Stimulated activated CD8-positive, alpha-beta memory T cell treated with anti-CD3 and anti-CD28 coated beads, Interleukin-12 subunit alpha, Interleukin-12 subunit beta, amount 100 ng/mL, for 24 hours (primary cell): ENCODE measurements around the gene HYI.
"Not testable (repeated sequence)": the region's sequence is repeated elsewhere in the genome, so short reads cannot be mapped to it uniquely, and the experiment has no call there.

Experiments used
- DNase-seq: peaks from one replicate; pipeline ENCODE4 v3.0.0-alpha.2; 2020; ENCODE audit errors: extremely low read depth

The HYI gene

DNA sequence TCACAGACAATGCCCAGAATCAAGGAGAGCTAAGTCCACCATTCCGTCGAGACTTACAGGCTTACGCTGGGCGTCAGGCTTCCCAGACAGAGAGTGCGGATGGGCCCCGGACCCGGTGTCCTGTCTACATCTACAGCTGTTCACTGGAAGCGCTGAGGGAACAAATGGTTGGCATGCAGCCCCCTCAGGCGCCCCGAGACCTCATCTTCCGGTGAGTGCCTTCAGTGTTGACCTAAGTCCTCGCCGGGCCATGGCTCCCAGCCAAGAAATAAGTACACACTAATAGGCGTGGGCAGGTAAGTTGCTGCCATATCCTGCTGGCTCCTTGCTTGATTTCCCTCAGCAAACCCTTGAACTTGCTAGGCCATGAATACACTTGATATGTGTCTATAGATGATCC is 26.2 kb downstream of the HYI start:
- DNase-seq, result no peak

DNA sequence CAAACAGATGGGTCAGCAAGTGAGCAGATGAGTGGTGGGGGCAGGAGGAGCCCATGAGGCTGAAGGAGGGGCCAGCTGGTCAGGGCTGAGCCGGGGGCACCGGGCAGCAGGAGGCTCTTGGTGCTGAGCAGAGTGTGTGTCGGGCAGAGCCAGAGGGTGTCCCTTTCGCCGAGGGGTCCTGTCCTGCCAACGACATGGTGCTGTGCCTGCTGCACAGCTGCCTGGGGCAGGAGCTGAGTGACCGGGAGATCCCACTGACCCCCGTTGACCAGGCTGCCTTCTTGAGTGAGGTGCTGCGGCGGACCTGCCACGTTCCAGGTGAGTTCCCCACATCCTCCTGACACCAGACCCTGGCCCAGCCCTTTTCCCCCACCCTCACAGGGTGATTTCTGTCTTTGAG is 27.5 kb downstream of the HYI start:
- DNase-seq, result no peak

DNA sequence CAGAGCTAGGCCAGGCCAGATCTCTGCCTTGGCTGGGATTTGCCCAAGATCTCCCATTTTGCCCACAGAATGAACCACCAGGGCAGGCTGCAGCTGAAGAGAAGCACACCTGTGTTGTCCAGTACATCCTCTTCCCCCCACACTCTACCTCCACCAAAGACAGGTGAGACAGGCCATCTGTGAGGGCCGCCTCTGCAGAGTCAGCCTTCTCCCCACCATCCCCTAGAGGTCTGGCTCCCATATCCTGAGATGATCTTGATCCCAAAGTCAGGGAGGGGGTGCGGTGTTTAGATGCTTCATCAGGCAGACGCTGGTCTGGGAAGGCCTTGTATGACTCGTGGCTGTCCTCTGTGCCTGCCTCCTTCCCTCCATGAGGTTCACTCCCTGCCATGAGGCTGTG is 28.7 kb downstream of the HYI start:
- no peak for DNase-seq

DNA sequence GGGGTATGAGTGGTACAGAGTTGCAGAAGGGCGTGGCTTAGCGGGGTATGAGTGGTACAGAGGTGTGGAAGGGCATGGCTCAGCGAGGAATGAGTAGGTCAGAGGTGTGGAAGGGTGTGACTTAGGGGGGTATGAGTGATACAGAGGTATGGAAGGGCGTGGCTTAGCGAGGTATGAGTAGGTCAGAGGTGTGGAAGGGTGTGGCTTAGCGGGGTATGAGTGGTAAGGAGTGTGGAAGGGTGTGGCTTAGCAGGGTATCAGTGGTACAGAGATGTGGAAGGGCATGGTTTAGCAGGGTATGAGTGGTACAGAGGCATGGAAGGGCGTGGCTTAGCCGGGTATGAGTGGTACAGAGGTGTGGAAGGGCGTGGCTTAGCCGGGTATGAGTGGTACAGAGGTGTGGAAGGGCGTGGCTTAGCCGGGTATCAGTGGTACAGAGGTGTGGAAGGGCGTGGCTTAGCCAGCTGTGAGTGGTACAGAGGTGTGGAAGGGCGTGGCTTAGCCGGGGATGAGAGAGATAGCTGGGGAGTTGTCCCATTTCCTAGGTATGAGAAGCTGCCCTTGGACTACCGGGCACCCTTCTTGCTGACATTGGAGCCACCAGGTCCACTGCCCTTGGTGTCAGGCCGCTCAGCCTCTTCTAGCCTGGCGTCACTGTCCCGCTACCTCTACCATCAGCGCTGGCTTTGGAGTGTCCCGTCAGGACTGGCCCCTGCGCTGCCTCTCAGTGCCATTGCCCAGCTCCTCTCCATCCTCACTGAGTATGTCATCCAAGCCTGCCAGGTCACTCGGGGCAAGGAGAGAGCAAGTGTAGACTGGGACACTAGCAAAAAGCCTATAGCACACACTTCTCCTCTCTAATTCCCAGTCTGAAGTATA is 29.8 kb downstream of the HYI start:
- no peak for DNase-seq

DNA sequence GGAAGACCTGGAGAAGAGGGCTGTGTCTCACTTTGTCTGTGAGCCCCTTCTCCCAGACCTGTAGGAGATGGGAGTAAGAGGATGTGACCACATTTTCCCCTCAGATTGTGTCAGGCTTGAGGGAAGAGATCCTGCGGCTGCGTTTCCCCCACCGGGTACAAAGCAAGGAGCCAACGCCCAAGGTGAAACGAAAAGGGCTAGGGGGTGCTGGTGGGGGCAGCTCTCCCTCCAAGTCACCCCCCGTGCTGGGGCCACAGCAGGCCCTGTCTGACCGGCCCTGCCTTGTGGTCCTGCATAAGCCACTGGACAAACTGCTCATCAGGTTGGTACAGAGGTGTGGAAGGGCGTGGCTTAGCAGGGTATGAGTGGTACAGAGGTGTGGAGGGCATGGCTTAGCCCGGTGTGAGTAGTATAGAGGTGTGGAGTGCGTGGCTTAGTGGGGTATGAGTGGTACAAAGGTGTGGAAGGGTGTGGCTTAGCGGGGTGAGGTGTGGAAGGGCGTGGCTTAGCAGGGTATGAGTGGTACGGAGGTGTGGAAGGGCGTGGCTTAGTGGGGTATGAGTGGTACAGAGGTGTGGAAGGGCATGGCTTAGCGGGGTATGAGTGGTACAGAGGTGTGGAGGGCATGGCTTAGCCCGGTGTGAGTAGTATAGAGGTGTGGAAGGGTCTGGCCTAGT is 30.6 kb downstream of the HYI start:
- DNase-seq, result no peak

DNA sequence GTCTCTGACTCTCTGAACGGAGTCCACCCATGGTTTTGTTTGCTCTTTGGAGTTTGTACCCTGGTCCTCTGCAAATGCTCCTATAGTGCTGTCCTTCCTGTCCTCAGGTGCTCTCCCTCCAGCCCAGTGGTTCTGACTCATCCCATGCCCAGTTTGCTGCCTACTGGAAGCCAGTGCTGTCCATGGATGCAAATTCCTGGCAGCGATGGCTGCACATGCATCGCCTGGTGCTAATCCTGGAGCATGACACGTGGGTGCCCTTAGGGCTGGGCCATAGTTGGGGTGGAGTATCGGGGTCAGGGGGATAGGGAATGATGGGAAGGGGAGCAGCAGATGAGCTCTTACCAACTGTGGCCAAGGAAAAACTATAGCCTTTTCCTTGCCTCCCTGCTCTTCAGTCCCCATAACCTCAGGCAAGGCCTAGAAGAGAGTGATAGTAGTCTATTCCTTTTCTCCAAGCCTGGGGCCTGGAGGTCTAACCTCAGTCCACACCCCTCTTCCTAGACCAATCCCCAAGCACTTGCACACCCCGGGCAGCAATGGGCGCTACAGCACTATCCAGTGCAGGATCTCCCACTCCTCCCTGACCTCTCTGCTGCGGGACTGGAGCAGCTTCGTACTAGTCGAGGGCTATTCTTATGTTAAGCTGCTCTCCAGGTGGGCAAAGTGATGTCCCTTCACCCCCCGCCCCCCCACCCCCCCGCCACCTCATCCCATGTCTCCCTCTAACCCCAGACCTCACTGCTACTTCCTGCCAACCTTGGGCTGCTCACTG is 31.6 kb downstream of the HYI start:
- no peak for DNase-seq

DNA sequence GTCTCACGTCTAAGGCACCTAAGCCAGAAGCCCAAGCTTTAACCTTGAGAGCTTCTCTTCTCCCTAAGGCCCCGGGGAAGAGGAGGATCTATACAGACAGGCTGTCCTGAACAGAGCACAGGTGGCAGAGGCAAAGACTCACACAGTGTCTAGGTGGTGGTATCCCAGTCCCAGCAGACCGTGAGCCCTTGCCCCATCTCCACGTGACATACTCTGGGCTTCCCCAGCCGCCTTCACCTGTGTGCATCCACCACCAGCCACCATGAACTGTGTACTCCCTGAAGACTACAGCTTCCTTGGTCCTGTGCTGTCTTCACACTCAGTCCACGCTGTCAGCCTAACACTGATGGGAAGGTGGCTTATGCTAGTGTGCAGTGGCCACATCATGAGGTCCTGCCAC is 32.3 kb downstream of the HYI start:
- DNase-seq, result no peak

DNA sequence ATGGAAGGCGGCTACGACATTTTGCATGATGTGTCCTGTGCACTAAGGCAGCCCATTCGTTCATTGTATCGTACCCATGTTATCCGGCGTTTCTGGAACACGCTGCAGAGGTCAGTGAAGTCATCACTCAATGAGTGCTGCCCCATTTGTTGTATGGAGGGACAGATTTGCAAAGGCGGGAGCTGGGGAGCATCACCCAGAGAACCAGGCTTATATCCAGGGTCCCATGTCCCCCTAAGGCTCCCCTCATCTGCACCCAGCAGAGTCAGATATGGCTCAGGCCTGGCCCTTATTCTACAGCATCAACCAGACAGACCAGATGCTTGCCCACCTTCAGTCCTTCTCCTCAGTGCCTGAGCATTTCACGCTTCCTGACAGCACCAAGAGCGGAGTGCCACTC is 32.9 kb downstream of the HYI start:
- no peak for DNase-seq

DNA sequence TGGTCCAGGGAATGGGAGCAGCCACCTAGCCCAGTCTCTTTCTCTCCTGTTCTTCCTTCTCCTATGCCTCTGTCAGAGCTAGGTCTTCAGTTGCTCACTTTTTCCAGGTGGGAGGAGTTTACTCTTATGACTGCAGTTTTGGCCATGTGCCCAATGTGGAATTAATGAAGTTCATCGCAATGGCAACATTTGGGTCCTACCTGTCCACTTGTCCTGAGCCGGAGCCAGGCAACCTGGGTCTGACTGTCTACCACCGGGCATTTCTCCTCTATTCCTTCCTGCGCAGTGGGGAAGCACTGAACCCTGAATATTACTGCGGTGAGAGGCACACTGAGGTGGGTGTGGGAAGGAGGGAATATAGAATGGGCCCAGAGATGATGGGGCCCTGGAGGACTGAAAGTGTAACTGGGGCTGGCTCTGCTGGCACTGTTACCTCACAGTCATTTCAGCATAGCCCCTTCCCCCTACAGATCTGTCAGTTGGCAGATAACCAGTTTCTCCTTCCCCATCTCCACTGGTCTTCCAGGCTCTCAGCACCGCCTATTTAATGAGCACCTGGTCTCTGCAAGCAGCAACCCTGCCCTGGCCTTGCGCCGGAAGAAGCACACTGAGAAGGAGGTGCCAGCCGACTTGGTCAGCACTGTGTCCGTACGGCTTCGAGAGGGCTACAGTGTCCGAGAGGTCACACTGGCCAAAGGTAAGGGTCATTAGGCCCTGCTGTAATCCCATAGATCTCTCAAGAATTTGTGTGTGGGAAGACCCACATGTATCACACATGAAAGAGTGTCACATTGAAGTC is 33.9 kb downstream of the HYI start:
- DNase-seq, result no peak

DNA sequence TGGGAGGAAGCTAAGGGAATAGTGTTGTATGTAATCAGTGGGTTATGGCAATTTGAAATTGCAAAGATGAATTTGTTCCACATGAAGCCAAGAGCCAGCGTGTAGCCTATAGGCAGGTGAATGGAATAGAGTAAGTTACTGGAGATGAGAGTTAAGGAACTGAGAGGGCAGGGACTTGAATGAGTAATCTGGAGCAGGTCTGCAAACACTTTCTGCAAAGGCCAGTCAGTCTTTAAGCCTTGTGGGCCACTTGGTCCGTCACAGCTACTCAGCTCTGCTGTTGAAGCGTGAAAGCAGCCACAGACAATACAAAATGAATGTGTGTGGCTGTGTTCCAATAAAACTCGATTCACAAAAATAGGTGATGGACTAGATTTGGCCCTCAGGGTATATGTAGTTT is 34.9 kb downstream of the HYI start:
- DNase-seq, result no peak

DNA sequence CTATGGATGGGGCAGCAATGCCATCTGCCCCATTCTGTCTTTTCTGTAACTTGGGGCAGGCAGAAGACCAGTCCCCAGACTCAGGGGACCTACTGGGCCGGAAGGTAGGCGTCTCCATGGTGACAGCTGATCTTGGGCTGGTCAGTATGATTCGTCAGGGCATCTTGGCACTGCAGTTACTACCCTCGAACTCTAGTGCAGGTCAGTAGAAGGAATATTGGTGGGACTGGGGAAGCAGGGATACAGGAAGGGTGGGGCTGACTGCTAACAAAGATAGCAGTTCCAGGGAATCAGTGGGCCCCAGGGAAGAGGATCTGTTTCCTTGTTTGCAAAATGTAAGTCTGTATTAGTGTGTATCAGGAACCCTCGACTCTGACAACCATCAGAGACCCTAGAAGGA is 37.8 kb downstream of the HYI start:
- DNase-seq, result no peak

DNA sequence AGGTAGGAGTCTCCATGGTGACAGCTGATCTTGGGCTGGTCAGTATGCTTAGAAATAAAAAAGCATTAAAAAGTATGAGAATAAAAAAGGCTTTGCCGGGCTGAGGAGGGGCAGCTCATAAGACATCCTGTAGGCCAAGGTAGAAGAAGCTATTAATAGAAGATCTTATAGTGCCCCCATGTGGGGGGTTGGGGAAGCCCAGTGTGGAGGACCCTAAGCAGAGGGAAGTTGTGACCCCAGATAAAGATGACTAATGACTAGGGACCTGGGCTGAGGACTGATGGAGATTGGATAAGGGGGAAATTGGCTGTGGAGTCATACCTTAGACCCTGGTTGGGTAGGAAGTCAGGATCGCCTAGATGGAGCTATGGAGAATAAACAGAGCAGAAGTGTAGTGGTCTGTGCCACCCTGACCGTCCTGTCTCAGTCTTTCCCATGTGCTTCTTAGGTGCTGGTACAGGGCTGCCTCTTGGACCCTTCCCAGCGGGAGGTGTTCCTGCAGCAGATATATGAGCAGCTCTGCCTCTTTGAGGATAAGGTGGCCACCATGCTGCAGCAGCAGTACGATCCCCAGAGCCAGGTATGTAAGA is 39.0 kb downstream of the HYI start:
- peak; percentile 9 for DNase-seq

DNA sequence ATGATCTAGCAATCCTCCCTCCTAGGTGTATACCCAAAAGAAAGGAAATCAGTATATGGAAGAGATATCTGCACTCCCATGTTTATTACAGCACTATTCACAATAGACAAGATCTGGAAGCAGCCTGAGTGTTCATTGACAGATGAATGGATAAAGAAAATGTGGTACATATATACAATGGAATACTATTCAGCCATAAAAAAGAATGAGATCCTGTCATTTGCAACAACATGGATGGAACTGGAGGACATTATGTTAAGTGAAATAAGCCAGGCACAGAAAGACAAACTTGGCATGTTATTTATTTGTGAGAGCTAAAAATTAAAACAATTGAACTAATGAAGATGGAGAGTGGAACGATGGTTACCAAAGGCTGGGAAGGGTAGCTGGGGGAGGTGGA is 40.3 kb downstream of the HYI start:
- not testable (repeated sequence) for DNase-seq

DNA sequence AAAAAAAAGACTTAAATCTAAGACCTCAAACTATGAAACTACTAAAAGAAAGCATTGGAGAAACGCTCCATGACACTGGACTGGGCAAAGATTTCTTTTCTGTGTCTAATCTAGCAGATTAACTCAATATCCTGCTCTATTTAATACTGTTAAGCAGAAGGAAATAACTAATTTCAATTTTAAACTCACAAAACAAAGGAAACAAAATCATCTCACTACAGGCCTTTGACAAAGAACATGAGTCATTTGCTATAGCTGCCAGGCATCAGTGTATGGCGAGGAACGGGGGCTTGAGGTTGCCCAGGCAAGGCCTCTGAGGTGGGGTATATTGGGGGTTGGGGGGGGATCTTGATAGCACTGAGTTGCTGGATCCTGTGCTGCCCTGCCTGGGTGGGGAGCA is 43.2 kb downstream of the HYI start:
- no peak for DNase-seq

DNA sequence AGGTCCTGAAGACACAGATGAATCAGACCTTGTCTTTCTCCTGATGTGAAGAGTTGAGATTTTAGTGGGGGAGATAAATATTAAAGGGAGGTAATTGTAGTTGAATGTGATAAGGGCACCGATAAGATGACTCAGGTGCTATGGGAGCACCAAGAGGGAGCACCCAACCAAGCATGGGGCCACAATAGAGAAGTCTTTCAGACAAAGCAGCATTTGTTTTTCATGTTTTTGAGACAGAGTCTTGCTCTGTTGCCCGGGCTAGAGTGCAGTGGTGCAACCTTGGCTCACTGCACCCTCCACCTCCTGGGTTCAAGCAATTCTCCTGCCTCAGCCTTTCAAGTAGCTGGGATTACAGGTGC is 47.9 kb downstream of the HYI start:
- DNase-seq, result no peak

DNA sequence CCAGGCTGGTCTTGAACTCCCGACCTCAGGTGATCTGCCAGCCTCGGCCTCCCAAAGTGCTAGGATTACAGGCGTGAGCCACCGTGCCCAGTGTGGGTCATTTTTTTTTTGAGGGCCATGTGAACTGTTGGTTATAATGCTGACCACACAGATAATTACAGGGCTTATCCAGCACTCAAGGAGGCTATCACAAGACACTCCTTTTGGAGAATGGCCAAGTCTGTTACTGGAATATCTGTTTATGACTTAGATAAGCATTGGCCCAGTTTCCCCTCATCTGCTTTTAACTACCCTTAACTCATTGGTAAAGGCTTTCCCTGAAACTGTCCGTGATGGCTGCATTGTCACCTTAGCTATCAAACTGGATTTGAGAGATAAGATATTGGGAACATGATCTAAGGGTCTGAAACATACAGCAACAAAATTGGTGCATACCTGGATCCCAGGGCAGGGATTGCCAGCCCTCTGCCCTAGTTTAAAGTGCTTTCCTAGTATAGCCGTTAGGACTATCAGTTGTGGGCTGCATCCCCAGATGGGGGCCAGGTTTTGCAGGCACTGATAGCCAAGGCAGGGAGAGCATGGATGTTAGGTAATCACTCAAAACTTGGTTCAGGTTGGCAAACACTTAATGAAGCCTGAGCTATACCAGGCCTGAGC is 48.4 kb downstream of the HYI start:
- no peak for DNase-seq

DNA sequence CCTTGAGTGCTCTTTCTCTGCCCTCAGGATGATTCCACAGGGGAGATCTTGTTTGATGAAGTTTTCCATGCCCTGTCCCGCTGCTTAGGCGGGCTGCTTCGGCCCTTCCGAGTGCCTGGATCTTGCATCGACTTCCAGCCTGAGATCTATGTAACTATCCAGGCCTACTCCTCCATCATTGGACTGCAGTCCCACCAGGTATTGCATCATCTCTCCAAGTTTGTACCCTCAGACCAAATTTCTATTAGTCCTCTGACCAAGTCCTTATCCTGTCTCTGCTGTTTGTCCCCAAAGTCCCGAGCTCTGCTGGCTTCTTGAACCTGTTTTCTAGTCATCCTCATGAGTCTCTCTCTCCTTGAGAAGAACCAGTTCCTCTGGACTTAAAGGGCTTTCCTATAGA is 49.4 kb downstream of the HYI start:
- DNase-seq, result no peak

DNA sequence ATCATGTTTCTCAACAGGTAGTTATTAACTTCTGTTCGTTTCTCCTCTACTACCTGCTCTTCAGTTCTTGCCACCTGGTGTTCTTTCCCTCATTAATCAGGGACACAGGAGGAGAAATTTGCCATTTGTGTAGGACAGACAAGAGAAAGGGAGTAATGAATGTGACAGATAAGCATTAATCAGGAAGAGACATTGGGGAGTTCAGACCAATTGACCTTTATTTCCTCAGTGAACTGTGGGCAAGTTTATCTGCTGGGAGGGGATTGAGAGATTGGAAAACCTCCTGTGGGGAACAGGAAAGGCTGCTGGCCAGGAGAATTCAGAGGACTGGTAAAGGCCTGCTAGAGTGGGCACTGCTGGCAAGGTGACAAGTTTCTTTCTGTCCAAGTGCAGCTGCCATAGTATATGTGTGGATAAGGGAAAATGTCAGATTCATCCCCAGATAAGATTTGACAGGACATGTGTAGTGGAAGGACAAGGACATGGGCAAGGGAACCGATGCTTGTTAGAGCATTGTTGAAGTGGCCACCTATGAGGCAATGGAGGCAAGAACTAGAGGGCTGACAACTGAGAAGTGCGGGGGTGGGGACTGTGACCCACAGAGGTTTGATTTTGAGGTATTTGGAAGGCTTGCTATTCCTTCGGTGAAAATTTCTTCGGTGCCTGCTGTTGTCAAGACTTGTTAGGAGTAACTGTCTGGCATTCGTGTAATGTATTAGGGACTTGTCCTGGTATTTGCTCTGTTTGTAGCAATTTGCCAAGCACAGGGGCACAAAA is 51.5 kb downstream of the HYI start:
- no peak for DNase-seq
